Measurements from ENCODE around the gene PTRH2.

PTRH2 gene

GRCh38 chr17:59722623-59723022 lies 15.4 kb upstream of the PTRH2 start:
- TF ChIP-seq, protein P1, sequence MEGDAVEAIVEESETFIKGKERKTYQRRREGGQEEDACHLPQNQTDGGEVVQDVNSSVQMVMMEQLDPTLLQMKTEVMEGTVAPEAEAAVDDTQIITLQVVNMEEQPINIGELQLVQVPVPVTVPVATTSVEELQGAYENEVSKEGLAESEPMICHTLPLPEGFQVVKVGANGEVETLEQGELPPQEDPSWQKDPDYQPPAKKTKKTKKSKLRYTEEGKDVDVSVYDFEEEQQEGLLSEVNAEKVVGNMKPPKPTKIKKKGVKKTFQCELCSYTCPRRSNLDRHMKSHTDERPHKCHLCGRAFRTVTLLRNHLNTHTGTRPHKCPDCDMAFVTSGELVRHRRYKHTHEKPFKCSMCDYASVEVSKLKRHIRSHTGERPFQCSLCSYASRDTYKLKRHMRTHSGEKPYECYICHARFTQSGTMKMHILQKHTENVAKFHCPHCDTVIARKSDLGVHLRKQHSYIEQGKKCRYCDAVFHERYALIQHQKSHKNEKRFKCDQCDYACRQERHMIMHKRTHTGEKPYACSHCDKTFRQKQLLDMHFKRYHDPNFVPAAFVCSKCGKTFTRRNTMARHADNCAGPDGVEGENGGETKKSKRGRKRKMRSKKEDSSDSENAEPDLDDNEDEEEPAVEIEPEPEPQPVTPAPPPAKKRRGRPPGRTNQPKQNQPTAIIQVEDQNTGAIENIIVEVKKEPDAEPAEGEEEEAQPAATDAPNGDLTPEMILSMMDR (conservative IDR thresholded peaks at IDR 0.05; ENCODE audit: low read depth, low read length): no peak
- no peak for DNase-seq (ENCODE audit: low read depth)
- no peak overlapping the region for H3K4me3 ChIP-seq (ENCODE audit: low read depth, low read length)

GRCh38 chr17:59719526-59719925 lies 12.3 kb upstream of the PTRH2 start:
- TF ChIP-seq, protein P1 (conservative IDR thresholded peaks at IDR 0.05; ENCODE audit: low read depth, low read length): no peak
- no peak overlapping the region for H3K4me3 ChIP-seq (ENCODE audit: low read depth, low read length)
- DNase-seq (ENCODE audit: low read depth): no peak

- no peak overlapping the region for H3K4me3 ChIP-seq (ENCODE audit: low read depth, low read length)
- DNase-seq (ENCODE audit: low read depth): no peak
- TF ChIP-seq, protein P1 (conservative IDR thresholded peaks at IDR 0.05; ENCODE audit: low read depth, low read length): no peak
Measured at GRCh38 chr17:59716427-59716826, 9.2 kb upstream of the PTRH2 start.

DNA sequence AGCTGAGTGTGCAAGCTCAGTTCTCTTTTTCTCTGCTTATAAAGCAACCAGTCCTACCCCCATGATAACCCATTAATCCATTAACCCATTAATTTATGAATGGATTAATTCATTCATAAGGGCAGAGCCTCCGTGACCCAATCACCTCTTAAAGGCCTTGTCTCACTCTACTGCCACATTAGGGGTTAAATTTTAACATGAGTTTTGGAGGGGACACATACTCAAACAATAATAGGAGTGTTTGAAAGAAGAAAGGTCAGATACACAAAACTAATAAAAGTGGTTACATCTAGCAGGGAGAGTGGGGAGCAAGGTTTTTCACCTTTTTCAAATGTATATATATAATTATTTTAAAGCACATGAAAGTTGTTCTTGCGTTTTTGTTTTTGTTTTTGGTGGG lies 7.0 kb upstream of the PTRH2 start:
- TF ChIP-seq, protein P1 (conservative IDR thresholded peaks at IDR 0.05; ENCODE audit: low read depth, low read length): no peak
- DNase-seq (ENCODE audit: low read depth): no peak
- H3K4me3 ChIP-seq (ENCODE audit: low read depth, low read length): no peak overlapping the region

DNA sequence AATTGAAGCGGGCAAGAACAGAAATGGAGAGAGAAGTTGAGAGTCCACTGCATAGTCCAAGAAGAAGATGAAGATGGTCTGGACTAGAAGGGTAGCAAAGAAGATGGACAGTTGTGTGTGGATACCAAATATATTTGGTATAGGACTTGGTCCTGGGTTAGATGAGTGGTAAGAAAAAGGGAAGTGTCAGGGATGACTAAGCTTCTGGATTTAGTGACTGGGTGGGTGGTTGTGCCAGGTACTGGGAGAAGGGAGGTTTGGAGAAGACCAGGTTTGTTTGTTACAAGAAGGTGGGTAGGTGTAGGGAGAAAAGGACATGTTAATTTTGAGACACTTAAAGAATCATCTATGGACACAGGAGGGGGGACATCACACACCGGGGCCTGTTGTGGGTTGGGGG lies 5.6 kb upstream of the PTRH2 start:
- DNase-seq (ENCODE audit: low read depth): no peak
- TF ChIP-seq, protein P1 (conservative IDR thresholded peaks at IDR 0.05; ENCODE audit: low read depth, low read length): no peak
- no peak overlapping the region for H3K4me3 ChIP-seq (ENCODE audit: low read depth, low read length)

DNA sequence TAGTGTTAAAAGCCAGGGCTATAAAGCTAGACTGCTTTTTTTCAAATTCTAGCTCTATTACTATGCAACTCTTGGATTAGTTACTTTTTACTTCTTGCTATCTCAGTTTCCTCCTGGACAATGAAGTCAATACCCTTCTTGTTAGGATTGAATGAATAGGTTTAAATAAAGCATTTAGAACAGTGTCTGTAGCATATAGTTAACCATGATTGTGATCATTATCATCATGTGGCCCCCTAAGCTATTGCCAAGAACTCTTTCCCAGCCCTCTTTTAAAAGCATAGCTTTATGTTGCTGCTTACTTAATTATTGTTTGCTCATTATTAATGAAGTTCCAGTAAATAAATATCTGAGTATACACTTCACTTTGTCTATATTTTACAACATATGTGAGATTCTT lies 4.7 kb upstream of the PTRH2 start:
- no peak for DNase-seq (ENCODE audit: low read depth)
- H3K4me3 ChIP-seq (ENCODE audit: low read depth, low read length): no peak overlapping the region
- TF ChIP-seq, protein P1 (conservative IDR thresholded peaks at IDR 0.05; ENCODE audit: low read depth, low read length): no peak

GRCh38 chr17:59707971-59708430 lies 771 bp upstream of the PTRH2 start:
- no peak for DNase-seq (ENCODE audit: low read depth)
- TF ChIP-seq, protein P1 (conservative IDR thresholded peaks at IDR 0.05; ENCODE audit: low read depth, low read length): no peak
- H3K4me3 ChIP-seq (ENCODE audit: low read depth, low read length): peak overlapping the region; percentile 78

Data from choroid plexus epithelial cell (primary cell).